ENCODE results near the gene CDKN2B.

DNA sequence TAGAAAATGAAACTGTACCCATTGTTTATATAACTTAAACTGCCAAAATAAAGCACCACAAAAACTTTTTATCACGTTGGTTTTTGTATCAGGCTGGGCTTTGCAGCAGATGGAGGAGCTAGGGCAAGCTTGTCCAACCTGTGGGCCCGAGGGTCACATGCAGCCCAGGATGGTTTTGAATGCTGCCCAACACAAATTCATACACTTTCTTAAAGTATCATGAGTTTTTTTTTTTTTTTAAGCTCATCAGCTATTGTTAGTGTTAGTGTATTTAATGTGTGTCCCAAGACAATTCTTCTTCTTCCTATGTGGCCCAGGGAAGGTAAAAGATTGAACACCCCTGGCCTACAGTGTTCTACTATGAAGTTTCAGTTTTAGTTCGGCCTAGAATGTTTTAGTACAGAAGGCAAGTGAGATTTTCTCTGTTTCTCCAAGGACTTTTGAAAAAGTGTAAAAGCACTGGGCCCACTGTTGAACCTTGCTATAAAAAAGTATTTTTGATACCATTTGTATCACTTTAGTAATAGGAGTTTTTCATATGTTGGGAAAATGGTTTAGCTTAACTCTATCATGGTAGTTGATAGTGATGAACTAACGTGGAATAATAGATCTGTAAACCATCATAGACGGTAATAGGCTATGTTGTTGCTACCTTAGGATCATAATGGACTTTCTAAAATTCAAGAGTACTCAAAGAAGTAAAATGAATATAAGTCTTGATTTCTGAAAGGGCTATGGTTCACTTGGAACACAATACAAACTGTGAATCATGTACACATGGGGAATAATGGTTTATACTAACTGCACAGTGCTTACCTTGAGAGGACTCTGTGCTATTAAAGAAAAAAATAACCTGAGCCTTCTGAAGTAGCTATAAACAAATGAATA, 17.8 kb downstream of the CDKN2B start:
- TF ChIP-seq CTCF (IDR thresholded peaks at IDR 0.05): no peak
- no peak for TF ChIP-seq EP300 (IDR thresholded peaks at IDR 0.05)

Data from upper lobe of left lung (tissue), 4 donors.